Kidney epithelial cell (primary cell): ENCODE data around the gene MLST8. TPM values are rescaled to one million over a fixed set of nuclear protein-coding genes. Genes with fewer than 3 reads are reported as not detected.

Experiments used
- DNase-seq: peaks from one replicate; pipeline ENCODE4 v3.0.0-alpha.2; 2010; ENCODE audit warnings: low read depth
- H3K27me3 ChIP-seq: 2 replicates; pipeline ENCODE4 v1.6.0; 2011; ENCODE audit warnings: low read length; ENCODE audit not compliant: control insufficient read depth, insufficient read depth
- H3K36me3 ChIP-seq: 2 replicates; pipeline ENCODE4 v1.5.1; 2011; ENCODE audit warnings: low read length; ENCODE audit not compliant: control insufficient read depth, insufficient read depth
- H3K4me3 ChIP-seq: 2 replicates; pipeline ENCODE4 v1.5.1; 2011; ENCODE audit warnings: low read depth, mild to moderate bottlenecking, control low read depth, low read length
- total RNA-seq: library from RNA; depleted of rRNA; stranded (reverse); fragments of >200 nt; gene quantifications from 2 replicates; pipeline ENCODE4 v1.2.3, GENCODE V29; 2015
- TF ChIP-seq, protein P1 (sequence below): IDR thresholded peaks from 2 replicates; pipeline ENCODE4 v1.5.1; 2011; ENCODE audit warnings: mild to moderate bottlenecking, moderate library complexity, low read length, control low read depth, inconsistent platforms; ENCODE audit not compliant: insufficient read depth, poor library complexity, severe bottlenecking

Gene MLST8
- total RNA-seq, 1 donor from 2014 or later, result 77.2 TPM

DNA sequence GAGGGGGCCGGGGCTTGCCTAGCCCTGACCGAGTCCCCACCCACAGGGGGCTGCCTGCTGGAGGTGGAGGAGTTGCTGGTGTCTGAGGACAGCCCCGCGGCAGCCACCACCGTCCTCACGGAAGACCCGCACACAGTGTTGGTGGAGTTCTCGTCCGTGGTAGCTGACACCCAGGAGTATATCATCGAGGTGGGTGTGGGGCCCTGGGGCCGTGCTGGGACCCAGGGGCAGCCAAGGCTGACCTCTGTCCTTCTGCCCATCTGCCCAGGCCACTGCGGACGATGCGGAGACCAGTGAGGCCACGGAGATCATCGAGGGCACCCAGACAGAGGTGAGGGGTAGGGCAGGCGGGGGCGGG, 29.5 kb downstream of the MLST8 start:
- Histone ChIP-seq H3K36me3 (peaks cover 3% of the 10 kb centered on the region), H3K4me3 (no peak overlapping the region), H3K27me3 (peaks cover 24% of the 10 kb centered on the region)
- TF ChIP-seq, protein P1, sequence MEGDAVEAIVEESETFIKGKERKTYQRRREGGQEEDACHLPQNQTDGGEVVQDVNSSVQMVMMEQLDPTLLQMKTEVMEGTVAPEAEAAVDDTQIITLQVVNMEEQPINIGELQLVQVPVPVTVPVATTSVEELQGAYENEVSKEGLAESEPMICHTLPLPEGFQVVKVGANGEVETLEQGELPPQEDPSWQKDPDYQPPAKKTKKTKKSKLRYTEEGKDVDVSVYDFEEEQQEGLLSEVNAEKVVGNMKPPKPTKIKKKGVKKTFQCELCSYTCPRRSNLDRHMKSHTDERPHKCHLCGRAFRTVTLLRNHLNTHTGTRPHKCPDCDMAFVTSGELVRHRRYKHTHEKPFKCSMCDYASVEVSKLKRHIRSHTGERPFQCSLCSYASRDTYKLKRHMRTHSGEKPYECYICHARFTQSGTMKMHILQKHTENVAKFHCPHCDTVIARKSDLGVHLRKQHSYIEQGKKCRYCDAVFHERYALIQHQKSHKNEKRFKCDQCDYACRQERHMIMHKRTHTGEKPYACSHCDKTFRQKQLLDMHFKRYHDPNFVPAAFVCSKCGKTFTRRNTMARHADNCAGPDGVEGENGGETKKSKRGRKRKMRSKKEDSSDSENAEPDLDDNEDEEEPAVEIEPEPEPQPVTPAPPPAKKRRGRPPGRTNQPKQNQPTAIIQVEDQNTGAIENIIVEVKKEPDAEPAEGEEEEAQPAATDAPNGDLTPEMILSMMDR, result no peak
- DNase-seq, result no peak

DNA sequence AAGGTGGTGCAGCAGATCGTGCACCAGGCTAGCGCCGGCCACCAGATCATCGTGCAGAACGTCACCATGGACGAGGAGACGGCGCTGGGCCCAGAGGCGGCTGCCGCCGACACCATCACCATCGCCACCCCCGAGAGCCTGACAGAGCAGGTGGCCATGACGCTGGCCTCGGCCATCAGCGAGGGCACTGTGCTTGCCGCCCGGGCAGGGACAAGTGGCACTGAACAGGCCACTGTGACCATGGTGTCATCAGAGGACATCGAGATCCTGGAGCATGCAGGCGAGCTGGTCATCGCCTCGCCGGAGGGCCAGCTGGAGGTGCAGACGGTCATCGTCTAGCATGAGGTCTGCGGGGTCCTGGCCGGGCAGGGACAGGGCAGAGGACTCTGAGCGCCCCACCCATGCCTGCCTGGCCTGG, 30.0 kb downstream of the MLST8 start:
- Histone ChIP-seq H3K27me3 (peaks cover 24% of the 10 kb centered on the region), H3K36me3 (peaks cover 3% of the 10 kb centered on the region), H3K4me3 (no peak overlapping the region)
- DNase-seq, result no peak
- TF ChIP-seq, protein P1, result no peak

DNA sequence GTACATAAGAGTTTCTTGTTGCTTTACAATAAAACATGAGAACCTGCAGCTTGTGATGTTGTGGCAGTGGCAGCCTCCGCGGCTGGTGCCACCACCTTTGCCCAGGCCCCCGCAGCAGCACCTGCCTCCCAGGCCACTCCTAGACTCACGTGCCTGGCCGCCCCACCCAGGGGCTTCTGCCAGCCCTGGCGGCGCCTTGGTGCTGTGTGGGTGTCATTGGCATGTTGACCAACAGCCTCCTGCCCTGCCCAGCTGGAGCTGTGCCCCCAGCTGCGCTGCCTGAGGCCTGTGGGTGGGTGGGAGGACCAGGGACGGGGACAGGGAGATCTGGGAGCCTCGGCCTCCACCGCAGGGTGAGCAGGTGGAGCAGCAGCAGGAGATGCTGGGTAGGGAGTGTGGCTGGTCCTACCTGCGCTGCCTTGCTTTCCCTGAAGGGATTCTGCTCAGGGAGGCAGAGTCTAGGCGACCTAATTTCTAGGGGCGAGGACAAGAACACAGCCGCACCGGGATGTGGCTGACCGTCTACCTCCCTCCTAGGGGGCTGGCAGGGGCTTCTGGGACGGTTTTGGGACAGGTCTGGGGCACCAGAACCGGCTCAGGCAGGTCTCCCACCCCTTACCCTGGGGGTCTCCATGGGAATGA, 30.6 kb downstream of the MLST8 start:
- TF ChIP-seq, protein P1, result no peak
- DNase-seq, result no peak
- no peak overlapping the region for H3K4me3 ChIP-seq
- peaks cover 24% of the 10 kb centered on the region for H3K27me3 ChIP-seq
- peaks cover 3% of the 10 kb centered on the region for H3K36me3 ChIP-seq

DNA sequence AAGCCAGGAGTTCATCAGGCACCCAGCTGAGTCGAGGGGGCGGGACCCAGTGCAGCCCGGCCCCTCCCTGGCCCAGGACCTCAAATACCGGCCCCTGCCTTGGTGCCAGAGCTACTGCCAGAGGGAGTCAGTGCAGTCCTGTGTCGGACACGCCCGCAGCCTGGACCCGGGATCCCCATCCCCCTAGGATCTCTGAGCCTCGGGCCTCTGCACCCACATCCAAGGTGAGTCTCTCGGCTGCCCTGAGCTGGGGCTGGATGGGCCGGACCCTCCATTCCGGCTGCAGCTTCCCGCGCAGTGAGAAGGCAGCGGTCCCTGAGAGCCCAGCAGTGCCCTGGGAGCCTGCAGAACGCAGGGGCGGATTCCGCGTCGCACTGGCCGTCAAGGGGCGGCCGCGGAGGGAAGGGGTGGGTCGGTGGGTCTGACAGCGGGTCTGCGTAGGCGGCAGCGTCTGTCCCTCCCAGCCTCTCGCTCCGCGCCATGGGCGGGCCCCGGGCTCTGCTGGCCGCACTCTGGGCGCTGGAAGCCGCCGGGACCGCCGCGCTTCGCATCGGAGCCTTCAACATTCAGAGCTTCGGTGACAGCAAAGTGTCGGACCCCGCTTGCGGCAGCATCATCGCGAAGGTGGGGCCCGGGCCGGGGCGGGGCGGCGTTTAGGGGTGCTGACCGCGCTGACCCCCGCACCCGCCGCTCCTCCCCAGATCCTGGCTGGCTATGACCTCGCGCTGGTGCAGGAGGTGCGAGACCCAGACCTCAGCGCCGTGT, 31.3 kb downstream of the MLST8 start, which contains the start of gene DNASE1L2:
Gene DNASE1L2, plus strand, starts transcription at position 108 of the 765 bp plus-strand sequence. Its CDS starts 373 bp downstream, at position 481.
- no peak within 1 kb of the TSS for H3K4me3 ChIP-seq
- H3K27me3 ChIP-seq, result peaks cover 24% of the 10 kb centered on the region
- H3K36me3 ChIP-seq, result peaks cover 3% of the 10 kb centered on the region
- TF ChIP-seq, protein P1, result no peak
- DNase-seq, result no peak

DNA sequence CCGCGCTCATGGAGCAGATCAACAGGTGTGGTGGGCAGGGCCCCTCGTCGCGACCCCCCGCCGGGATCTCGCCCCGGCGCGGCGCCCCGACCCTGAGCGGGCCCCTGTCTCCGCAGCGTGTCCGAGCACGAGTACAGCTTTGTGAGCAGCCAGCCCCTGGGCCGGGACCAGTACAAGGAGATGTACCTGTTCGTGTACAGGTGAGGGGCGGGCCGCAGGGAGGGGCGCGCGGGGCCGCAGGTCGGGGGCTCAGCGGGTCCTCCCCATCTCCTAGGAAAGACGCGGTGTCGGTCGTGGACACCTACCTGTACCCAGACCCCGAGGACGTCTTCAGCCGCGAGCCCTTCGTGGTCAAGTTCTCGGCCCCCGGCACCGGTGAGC, 31.8 kb downstream of the MLST8 start:
- peaks cover 24% of the 10 kb centered on the region for H3K27me3 ChIP-seq
- peaks cover 3% of the 10 kb centered on the region for H3K36me3 ChIP-seq
- no peak for DNase-seq
- H3K4me3 ChIP-seq, result no peak overlapping the region
- TF ChIP-seq, protein P1, result no peak
